LNCAP (cell line): ENCODE measurements around the gene FRMD1.

ENCODE experiments used
- TF ChIP-seq, protein P1 (sequence below): fragments of 450-650 bp; IDR thresholded peaks from 2 replicates; pipeline ENCODE4 v1.5.1; 2017; ENCODE audit warnings: mild to moderate bottlenecking

Gene FRMD1

DNA sequence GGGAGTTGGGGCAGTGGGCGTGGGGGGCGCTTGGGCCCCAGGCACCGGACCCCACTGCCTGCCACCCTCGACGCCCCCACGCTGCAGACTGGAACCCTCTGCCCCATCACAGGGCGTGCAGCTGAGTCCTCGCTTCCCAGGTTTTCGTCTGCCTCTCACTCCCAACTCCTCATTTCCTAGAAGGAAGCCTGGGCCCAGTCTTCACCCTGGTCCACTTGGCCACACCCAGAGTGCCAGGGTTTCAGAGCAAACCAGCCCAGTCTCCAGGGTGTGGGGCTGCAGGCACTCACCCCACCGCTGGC is 30.3 kb downstream of the FRMD1 start:
- TF ChIP-seq, protein P1, sequence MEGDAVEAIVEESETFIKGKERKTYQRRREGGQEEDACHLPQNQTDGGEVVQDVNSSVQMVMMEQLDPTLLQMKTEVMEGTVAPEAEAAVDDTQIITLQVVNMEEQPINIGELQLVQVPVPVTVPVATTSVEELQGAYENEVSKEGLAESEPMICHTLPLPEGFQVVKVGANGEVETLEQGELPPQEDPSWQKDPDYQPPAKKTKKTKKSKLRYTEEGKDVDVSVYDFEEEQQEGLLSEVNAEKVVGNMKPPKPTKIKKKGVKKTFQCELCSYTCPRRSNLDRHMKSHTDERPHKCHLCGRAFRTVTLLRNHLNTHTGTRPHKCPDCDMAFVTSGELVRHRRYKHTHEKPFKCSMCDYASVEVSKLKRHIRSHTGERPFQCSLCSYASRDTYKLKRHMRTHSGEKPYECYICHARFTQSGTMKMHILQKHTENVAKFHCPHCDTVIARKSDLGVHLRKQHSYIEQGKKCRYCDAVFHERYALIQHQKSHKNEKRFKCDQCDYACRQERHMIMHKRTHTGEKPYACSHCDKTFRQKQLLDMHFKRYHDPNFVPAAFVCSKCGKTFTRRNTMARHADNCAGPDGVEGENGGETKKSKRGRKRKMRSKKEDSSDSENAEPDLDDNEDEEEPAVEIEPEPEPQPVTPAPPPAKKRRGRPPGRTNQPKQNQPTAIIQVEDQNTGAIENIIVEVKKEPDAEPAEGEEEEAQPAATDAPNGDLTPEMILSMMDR = no peak

DNA sequence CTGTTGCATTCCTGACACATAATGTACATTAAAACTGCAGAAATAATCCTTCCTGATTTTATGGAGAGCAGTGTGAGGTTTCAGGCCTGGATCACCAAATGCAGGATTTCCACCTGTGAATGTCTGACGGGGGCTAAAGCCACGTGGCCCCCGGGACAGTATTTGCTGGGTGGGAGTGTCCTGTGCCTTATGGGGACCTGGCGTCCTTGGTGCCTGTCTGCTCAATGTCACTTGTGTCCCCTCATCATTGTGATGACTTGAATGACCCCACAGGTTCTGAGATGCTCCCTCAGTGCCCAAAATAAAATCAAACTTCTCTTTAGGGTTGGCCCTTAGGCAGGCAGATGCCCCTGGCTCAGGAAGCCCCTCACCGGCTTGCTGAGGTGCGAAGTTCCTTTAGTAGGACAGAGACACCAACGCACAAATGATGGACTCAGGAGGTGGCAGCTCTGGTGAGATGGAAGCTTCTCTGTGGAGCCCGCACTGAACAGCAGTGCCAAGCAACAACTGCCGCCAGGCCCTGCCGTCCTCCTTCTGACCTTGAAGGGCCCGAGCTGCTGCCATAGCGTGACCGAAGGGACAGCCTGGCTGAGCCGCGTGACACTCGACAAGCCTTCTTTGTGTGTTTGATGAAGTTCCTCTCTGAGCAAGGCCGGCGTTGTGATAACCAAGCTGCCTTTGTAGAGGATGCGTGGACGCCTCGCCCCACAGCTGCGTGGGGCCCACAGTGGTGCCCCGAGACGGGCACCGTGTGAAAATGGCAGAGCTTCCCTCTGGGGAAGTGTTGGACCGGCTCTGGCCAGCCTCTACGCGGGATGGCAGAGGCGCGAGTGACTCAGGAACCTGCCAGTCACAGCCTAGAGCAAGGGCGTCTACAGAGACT is 30.9 kb downstream of the FRMD1 start:
- TF ChIP-seq, protein P1 = no peak

DNA sequence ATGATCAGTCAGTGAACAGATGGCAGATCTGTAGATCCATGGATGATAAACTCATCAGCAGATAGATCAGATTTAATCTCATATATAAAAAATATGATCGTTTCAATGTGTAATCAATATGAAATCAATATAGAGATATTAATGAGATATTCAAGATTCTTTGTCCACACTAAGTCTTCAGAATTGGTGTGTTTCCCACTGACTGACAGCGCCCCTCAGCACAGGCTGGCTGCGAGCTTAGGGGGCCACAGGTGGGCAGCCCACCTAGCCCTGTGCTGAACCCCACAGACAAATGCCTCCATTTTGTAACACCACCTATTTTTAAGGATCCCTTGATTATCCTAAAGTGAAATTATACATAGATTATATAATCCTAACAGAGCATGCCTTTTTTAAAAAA is 32.3 kb downstream of the FRMD1 start:
- TF ChIP-seq, protein P1 = no peak

DNA sequence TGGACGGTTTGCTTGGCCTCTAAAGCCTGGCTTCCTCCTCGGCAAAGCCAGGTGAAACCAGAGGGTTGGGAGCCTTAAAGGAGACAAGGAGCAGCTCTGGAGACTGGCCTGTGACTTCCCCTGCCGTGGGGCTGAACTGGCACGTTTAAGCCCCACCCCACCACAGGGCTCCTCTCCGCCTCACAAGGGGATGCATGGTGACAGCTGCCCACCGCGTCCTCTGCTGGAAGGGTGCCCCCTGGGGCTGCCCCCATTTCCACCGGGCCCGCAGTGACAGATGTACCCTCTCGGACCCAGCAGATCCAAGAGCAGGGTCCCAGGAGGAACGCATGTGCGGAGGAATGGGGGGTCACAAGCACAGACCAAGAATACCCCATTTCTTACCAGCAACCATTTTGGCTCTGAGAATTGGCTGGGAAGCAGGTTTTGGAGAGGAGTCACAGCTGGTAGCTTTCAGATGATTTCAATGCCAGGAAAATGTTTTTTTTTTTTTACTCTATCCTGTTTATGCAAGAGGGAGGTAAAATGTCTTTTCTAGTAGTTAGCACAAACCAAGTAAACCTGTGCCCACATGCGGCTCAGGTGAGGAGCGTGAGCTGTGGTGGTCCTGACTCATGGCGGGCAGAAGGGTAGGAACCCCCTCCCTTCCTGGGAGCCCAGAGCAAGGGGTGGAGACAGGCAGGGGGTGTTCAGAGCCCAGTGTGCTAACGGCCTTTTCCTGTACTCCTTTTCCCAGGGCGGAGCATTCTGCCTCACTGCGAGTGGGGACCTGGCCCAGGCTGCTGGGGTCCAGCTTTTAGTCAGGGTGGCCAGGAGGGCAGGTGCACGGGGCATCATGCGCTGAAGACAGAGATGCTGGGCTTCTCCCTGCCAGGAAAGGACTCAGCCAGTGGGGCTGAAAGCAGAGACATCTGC is 33.0 kb downstream of the FRMD1 start:
- TF ChIP-seq, protein P1 = no peak

DNA sequence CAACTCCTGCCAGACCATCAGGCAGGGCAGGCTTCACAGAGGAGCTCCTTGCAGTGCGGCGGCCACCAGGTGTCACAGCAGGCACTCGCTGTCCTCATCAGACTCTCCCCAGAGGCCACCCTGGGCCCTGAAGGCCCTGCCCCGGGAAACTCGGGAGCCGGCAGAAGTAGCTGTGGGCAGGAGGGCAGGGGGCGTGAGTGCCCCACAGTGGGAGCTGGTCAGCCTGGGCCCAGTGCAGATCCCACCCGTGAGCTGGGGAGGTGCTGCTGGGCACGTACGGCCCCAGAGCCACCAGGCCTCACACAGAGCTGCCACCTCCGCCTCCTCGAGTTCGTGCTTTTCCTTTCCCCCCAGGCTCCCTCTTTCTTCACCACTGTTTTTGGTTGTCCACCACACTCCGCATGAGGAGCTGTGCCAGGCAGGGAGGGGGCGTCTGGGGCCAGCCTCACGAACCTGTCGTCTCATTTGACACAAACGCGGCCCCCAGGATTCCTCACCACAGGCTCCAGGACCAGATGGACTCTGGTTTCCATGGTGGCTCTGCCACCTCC is 33.8 kb downstream of the FRMD1 start:
- TF ChIP-seq, protein P1 = no peak

DNA sequence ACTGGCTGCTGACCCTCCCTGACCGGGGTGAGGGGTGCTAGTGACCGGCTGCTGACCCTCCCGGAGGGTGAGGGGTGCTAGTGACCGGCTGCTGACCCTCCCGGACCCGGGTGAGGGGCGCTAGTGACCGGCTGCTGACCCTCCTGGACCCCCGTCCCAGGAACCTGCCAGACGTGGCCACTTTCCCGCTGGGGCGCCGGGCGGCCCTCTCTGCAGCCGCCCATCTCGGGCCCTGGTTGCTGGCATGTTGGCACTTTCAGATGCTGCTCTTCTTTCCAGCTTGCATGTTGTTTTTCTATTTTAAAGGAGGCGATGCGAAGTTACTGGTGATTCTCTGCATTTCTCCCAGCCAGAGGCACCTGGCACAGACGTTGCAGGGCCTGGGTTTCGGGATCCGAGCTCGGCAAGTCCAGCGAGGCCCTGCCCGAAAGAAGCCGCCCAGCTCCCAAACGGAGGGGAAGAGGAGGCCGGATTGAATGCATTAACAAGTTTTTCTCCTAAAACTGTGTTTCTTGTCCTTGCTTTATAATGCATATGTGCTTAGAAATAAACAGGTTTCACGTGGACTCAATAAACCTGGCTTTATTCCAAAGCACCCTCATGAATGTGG is 34.4 kb downstream of the FRMD1 start:
- TF ChIP-seq, protein P1 = no peak

DNA sequence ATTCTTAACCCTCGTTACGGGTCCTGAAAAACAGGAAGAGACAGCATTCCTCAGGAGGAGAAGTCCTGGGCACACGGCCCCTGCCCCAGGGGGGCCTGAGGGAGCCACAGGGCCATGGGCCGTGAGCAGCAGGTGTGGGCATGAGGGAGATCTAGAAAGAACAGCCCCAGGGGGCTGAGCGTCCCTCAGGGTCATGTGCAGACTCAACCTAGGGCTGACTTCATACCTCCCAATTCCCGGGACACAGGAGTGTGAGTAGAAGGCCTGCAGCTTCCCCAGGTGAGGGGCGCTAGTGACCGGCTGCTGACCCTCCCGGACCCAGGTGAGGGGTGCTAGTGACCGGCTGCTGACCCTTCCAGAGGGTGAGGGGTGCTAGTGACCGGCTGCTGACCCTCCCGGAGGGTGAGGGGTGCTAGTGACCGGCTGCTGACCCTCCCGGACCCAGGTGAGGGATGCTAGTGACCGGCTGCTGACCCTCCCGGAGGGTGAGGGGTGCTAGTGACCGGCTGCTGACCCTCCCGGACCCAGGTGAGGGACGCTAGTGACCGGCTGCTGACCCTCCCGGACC is 35.1 kb downstream of the FRMD1 start:
- TF ChIP-seq, protein P1 = no peak
